Smooth muscle cell (in vitro differentiated cells): ENCODE results near the gene ZCWPW2. TPM values are rescaled to one million over a fixed set of nuclear protein-coding genes. Genes with fewer than 3 reads are reported as not detected.

ENCODE experiments used
- DNase-seq: peaks from one replicate; lab custom pipeline; 2025; ENCODE audit not compliant: unreplicated experiment; lab: John Stamatoyannopoulos, UW
- H2AFZ ChIP-seq: fragments of 200-600 bp; sonication (generic); 2 replicates; pipeline ENCODE4 v1.6.0; 2016; ENCODE audit warnings: antibody characterized with exemption, low read depth, mild to moderate bottlenecking
- H3F3A ChIP-seq: fragments of 200-600 bp; sonication (generic); 2 replicates; pipeline ENCODE4 v1.6.0; 2017; ENCODE audit warnings: antibody characterized with exemption, low read depth
- H3K27ac ChIP-seq: fragments of 200-600 bp; sonication (generic); 2 replicates; pipeline ENCODE4 v1.5.1; 2016; ENCODE audit warnings: low read depth, mild to moderate bottlenecking
- H3K27me3 ChIP-seq: fragments of 200-600 bp; sonication (generic); 2 replicates; pipeline ENCODE4 v1.6.1; 2016; ENCODE audit warnings: low read depth, mild to moderate bottlenecking
- H3K36me3 ChIP-seq: fragments of 200-600 bp; sonication (generic); 2 replicates; pipeline ENCODE4 v1.5.1; 2016; ENCODE audit warnings: low read depth
- H3K4me1 ChIP-seq: fragments of 200-600 bp; sonication (generic); 2 replicates; pipeline ENCODE4 v1.5.1; 2016; ENCODE audit warnings: low read depth
- H3K4me2 ChIP-seq: fragments of 200-600 bp; sonication (generic); 2 replicates; pipeline ENCODE4 v1.6.0; 2016; ENCODE audit warnings: mild to moderate bottlenecking
- H3K4me3 ChIP-seq: fragments of 200-600 bp; sonication (generic); 2 replicates; pipeline ENCODE4 v1.5.1; 2016; ENCODE audit warnings: mild to moderate bottlenecking
- H3K79me2 ChIP-seq: fragments of 200-600 bp; sonication (generic); 2 replicates; pipeline ENCODE4 v1.6.0; 2016; ENCODE audit warnings: low read depth, mild to moderate bottlenecking
- H3K9ac ChIP-seq: fragments of 200-600 bp; sonication (generic); 2 replicates; pipeline ENCODE4 v1.6.0; 2016; ENCODE audit warnings: low read depth
- H3K9me3 ChIP-seq: fragments of 200-600 bp; sonication (generic); replicated peaks from 2 replicates; pipeline ENCODE4 v1.5.1; 2016; ENCODE audit warnings: low read depth
- H4K20me1 ChIP-seq: fragments of 200-600 bp; sonication (generic); 2 replicates; pipeline ENCODE4 v1.6.0; 2016; ENCODE audit warnings: low read depth
- WGBS: methylation state at CpG from one replicate; pipeline ENCODE4 v1.1.7; 2016; ENCODE audit warnings: low lambda C conversion rate; 5-methylcytosine and 5-hydroxymethylcytosine counted together
- polyA plus RNA-seq: library from polyadenylated mRNA; unstranded; fragments of >200 nt; fragmentation: Nextera tagmentation; extraction: Ambion mirVana; gene quantifications from 2 replicates; pipeline ENCODE4 v1.2.1, GENCODE V29; 2016
- total RNA-seq: library from RNA; depleted of rRNA; stranded (reverse); fragments of >200 nt; gene quantifications from 2 replicates; pipeline ENCODE4 v1.2.3, GENCODE V29; 2014
- TF ChIP-seq, protein P1 (sequence below): fragments of 200-600 bp; sonication (generic); IDR thresholded peaks from 2 replicates; pipeline ENCODE4 v1.5.1; 2017; ENCODE audit warnings: borderline replicate concordance, mild to moderate bottlenecking, antibody characterized with exemption; ENCODE audit not compliant: insufficient read depth, poor library complexity, severe bottlenecking

ZCWPW2 gene
- total and polyA plus RNA-seq, 2 experiments from 2014 or later: 2.2 to 7.0 TPM

DNA sequence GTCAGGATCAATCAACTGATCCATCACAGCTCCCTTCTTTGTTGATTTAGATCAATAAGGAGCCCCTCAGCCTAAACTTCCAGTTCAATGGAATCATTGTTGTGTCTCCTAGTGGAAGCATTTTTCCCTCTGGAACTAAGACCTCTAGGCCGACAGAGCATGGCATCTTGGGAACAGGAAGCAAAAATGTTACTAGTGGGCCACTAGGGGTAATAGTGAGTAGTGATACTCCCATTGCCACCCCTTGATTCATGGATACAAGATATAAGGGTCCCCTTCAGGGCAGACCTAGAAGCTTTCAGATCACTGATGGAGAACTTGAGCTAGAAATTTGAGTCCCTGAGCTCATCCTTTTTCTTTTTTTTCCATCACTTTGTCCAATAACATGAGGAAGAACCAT, 40.5 kb downstream of the ZCWPW2 start:
- H3K9ac ChIP-seq: no peak overlapping the region
- H3K79me2 ChIP-seq: no peaks in the 10 kb centered on the region
- 97% methylated on average over 1 of the region's 1 CpG for WGBS
- DNase-seq: no peak
- no peaks in the 10 kb centered on the region for H3K36me3 ChIP-seq
- no peaks in the 10 kb centered on the region for H3F3A ChIP-seq
- H3K27ac ChIP-seq: no peak overlapping the region
- no peaks in the 10 kb centered on the region for H3K27me3 ChIP-seq
- H3K9me3 ChIP-seq: no peaks in the 10 kb centered on the region
- H3K4me3 ChIP-seq: no peak overlapping the region
- H3K4me2 ChIP-seq: no peak overlapping the region
- TF ChIP-seq, protein P1, sequence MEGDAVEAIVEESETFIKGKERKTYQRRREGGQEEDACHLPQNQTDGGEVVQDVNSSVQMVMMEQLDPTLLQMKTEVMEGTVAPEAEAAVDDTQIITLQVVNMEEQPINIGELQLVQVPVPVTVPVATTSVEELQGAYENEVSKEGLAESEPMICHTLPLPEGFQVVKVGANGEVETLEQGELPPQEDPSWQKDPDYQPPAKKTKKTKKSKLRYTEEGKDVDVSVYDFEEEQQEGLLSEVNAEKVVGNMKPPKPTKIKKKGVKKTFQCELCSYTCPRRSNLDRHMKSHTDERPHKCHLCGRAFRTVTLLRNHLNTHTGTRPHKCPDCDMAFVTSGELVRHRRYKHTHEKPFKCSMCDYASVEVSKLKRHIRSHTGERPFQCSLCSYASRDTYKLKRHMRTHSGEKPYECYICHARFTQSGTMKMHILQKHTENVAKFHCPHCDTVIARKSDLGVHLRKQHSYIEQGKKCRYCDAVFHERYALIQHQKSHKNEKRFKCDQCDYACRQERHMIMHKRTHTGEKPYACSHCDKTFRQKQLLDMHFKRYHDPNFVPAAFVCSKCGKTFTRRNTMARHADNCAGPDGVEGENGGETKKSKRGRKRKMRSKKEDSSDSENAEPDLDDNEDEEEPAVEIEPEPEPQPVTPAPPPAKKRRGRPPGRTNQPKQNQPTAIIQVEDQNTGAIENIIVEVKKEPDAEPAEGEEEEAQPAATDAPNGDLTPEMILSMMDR: no peak
- H3K4me1 ChIP-seq: no peaks in the 10 kb centered on the region
- no peak overlapping the region for H2AFZ ChIP-seq
- no peaks in the 10 kb centered on the region for H4K20me1 ChIP-seq

DNA sequence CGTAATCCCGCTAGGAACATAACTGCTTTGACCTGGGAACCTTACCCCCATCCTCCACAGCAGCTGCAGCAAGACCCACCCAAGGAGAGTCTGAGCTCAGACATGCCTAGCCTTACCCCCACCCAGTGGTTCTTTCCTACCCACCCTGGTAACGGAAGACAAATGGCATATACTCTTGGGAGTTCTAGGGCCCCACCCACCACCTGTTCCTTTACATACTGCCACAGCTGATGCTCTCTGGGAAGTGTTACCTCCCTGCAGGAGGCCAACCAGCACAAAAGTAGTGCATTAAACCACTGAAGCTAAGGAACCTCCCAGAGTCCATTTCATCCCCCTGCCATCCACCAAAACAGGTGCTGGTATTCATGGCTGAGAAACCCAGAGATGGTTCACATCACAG, 50.7 kb downstream of the ZCWPW2 start:
- H3K9me3 ChIP-seq: peaks cover 8% of the 10 kb centered on the region
- no peak for DNase-seq
- H3K9ac ChIP-seq: no peak overlapping the region
- H3K27me3 ChIP-seq: no peaks in the 10 kb centered on the region
- no peaks in the 10 kb centered on the region for H3K79me2 ChIP-seq
- H4K20me1 ChIP-seq: no peaks in the 10 kb centered on the region
- no peak overlapping the region for H3K27ac ChIP-seq
- H3F3A ChIP-seq: no peaks in the 10 kb centered on the region
- WGBS: 88% methylated on average over 3 of the region's 3 CpGs
- H3K36me3 ChIP-seq: no peaks in the 10 kb centered on the region
- TF ChIP-seq, protein P1: no peak
- no peak overlapping the region for H2AFZ ChIP-seq
- no peak overlapping the region for H3K4me2 ChIP-seq
- no peak overlapping the region for H3K4me3 ChIP-seq
- H3K4me1 ChIP-seq: no peaks in the 10 kb centered on the region

DNA sequence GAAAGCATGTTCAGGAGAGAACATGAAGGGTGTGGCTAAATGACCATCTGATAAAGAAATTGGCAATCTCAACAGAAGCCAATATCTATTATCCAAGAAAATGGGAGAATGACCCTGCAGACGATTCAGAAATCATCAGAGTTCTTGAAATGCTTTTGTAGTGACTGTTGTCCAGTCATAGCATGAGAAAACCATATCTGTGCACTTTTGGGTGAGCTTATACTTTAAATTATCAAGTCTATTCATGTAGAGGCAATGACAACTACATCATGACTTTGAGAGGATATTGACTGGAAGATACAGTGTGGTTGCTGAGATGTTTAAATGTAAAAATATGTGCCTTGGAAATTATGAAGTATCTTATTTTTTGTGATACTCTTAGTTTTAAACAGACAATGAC, 57.7 kb downstream of the ZCWPW2 start:
- no peak for DNase-seq
- H3K4me3 ChIP-seq: no peak overlapping the region
- TF ChIP-seq, protein P1: no peak
- H3K79me2 ChIP-seq: no peaks in the 10 kb centered on the region
- H3K9me3 ChIP-seq: peaks cover 3% of the 10 kb centered on the region
- no peaks in the 10 kb centered on the region for H3K36me3 ChIP-seq
- H3K27ac ChIP-seq: no peak overlapping the region
- H4K20me1 ChIP-seq: no peaks in the 10 kb centered on the region
- H2AFZ ChIP-seq: no peak overlapping the region
- H3K4me1 ChIP-seq: no peaks in the 10 kb centered on the region
- H3K27me3 ChIP-seq: no peaks in the 10 kb centered on the region
- H3K4me2 ChIP-seq: no peak overlapping the region
- WGBS: 74% methylated on average over 1 of the region's 1 CpG
- H3F3A ChIP-seq: no peaks in the 10 kb centered on the region
- no peak overlapping the region for H3K9ac ChIP-seq

DNA sequence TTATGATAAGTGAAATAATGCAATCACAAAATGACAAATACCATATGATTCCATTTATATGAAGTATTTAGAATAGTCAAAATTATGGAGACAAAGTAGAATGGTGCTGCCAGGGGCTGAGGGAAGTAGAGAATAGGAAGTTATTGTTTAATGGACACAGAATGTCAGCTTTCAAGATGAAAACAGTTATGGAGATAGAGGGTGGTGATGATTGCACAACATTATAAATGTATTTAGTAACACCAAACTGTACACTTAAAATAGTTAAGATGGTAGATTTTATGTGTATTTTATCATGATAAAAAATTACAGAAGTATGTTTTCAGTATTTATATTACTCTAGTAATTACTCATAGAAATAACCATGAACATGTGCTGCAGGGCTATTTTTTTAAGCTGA, 100.9 kb downstream of the ZCWPW2 start:
- no peak overlapping the region for H3K4me3 ChIP-seq
- no peaks in the 10 kb centered on the region for H3K4me1 ChIP-seq
- H3F3A ChIP-seq: no peaks in the 10 kb centered on the region
- H3K27me3 ChIP-seq: no peaks in the 10 kb centered on the region
- DNase-seq: no peak
- H3K9me3 ChIP-seq: no peaks in the 10 kb centered on the region
- H2AFZ ChIP-seq: no peak overlapping the region
- TF ChIP-seq, protein P1: no peak
- no peak overlapping the region for H3K4me2 ChIP-seq
- H3K79me2 ChIP-seq: no peaks in the 10 kb centered on the region
- H3K36me3 ChIP-seq: no peaks in the 10 kb centered on the region
- H3K9ac ChIP-seq: no peak overlapping the region
- no peak overlapping the region for H3K27ac ChIP-seq
- no peaks in the 10 kb centered on the region for H4K20me1 ChIP-seq
